Tibial nerve (tissue), 4 donors: Measurements from ENCODE around the gene KAT8. TPM values are rescaled to one million over a fixed set of nuclear protein-coding genes. Genes with fewer than 3 reads are reported as not detected.

ENCODE experiments used
- DNase-seq, 2 donors: peaks; one replicate each; pipeline ENCODE4 v3.0.0-alpha.2; 2019; ENCODE audit warnings: low spot score in 2 of 2
- H3K27ac ChIP-seq, 4 donors: fragments of 200-600 bp; sonication (generic) in 3 of 4; one replicate each; pipeline ENCODE4 v1.5.1; 2017 to 2019; ENCODE audit warnings: mild to moderate bottlenecking in 1 of 4
- H3K27me3 ChIP-seq, 2 donors: fragments of 200-600 bp; sonication (generic) in 1 of 2; one replicate each; pipeline versions ENCODE4 v1.5.1 to v1.6.0; 2017 to 2019
- H3K36me3 ChIP-seq, 3 donors: fragments of 200-600 bp; sonication (generic); one replicate each; pipeline ENCODE4 v1.5.1; 2018 to 2019
- H3K4me1 ChIP-seq, 4 donors: fragments of 200-600 bp; sonication (generic) in 3 of 4; one replicate each; pipeline ENCODE4 v1.5.1; 2017 to 2019
- H3K4me3 ChIP-seq, 4 donors: fragments of 200-600 bp; sonication (generic) in 3 of 4; one replicate each; pipeline ENCODE4 v1.5.1; 2017 to 2019; ENCODE audit warnings: mild to moderate bottlenecking in 1 of 4, moderate library complexity in 1 of 4
- H3K9me3 ChIP-seq, 4 donors: fragments of 200-600 bp; sonication (generic) in 3 of 4; one replicate each; pipeline ENCODE4 v1.5.1; 2017 to 2019
- EP300 ChIP-seq, 2 donors: sonication (generic); formaldehyde crosslinking; IDR thresholded peaks; one replicate each; pipeline ENCODE4 v1.6.1; 2017; ENCODE audit warnings: antibody characterized with exemption in 2 of 2, mild to moderate bottlenecking in 1 of 2
- POLR2A ChIP-seq, 2 donors: fragments of 450-650 bp; IDR thresholded peaks; one replicate each; pipeline ENCODE4 v1.6.1; 2017; ENCODE audit warnings: antibody characterized with exemption in 2 of 2, mild to moderate bottlenecking in 2 of 2, moderate library complexity in 2 of 2
- WGBS, 2 donors: methylation state at CpG; one replicate each; pipeline ENCODE4 v1.1.5; 2018; 5-methylcytosine and 5-hydroxymethylcytosine counted together
- total RNA-seq, 4 donors: library from RNA; depleted of rRNA; stranded (reverse); fragments of >200 nt; gene quantifications; one replicate each; pipeline ENCODE4 v1.1.0, GENCODE V29; 2016
- TF ChIP-seq, protein P1 (sequence below), 5 experiments: fragments of 200-600 bp in 3 of 5; fragments of 450-650 bp in 2 of 5; sonication (generic) in 3 of 5; IDR thresholded peaks; one replicate each; pipeline ENCODE4 v1.5.1; 2016 to 2019; ENCODE audit warnings: antibody characterized with exemption in 5 of 5, mild to moderate bottlenecking in 3 of 5, moderate library complexity in 2 of 5

Gene KAT8
- total RNA-seq, 4 donors from 2014 or later, result 79.5 to 99.0 (median 92.7) TPM

GRCh38 chr16:31080756-31081419 lies 36.6 kb upstream of the KAT8 start:
- Histone ChIP-seq H3K27ac (no peak overlapping the region), H3K4me3 (no peak overlapping the region), H3K4me1 (peaks cover 0 to 30% (median 0%) of the 10 kb centered on the region in 4 donors), H3K36me3 (peaks cover 0 to 99% (median 15%) of the 10 kb centered on the region in 3 donors), H3K9me3 (no peaks in the 10 kb centered on the region), H3K27me3 (no peaks in the 10 kb centered on the region)
- WGBS, 2 donors, result 89 to 92% methylated on average over 11 to 12 of the region's 13 CpGs
- TF ChIP-seq, protein P1, sequence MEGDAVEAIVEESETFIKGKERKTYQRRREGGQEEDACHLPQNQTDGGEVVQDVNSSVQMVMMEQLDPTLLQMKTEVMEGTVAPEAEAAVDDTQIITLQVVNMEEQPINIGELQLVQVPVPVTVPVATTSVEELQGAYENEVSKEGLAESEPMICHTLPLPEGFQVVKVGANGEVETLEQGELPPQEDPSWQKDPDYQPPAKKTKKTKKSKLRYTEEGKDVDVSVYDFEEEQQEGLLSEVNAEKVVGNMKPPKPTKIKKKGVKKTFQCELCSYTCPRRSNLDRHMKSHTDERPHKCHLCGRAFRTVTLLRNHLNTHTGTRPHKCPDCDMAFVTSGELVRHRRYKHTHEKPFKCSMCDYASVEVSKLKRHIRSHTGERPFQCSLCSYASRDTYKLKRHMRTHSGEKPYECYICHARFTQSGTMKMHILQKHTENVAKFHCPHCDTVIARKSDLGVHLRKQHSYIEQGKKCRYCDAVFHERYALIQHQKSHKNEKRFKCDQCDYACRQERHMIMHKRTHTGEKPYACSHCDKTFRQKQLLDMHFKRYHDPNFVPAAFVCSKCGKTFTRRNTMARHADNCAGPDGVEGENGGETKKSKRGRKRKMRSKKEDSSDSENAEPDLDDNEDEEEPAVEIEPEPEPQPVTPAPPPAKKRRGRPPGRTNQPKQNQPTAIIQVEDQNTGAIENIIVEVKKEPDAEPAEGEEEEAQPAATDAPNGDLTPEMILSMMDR (IDR thresholded peaks at IDR 0.05), result no peak
- TF ChIP-seq POLR2A (IDR thresholded peaks at IDR 0.05) (no peak), EP300 (IDR thresholded peaks at IDR 0.05) (no peak)
- DNase-seq, result no peak

GRCh38 chr16:31081428-31082351 lies 35.8 kb upstream of the KAT8 start:
- no peak overlapping the region for H3K4me3 ChIP-seq
- WGBS, 2 donors, result 81 to 83% methylated on average over 24 to 25 of the region's 26 CpGs
- DNase-seq, result no peak

DNA sequence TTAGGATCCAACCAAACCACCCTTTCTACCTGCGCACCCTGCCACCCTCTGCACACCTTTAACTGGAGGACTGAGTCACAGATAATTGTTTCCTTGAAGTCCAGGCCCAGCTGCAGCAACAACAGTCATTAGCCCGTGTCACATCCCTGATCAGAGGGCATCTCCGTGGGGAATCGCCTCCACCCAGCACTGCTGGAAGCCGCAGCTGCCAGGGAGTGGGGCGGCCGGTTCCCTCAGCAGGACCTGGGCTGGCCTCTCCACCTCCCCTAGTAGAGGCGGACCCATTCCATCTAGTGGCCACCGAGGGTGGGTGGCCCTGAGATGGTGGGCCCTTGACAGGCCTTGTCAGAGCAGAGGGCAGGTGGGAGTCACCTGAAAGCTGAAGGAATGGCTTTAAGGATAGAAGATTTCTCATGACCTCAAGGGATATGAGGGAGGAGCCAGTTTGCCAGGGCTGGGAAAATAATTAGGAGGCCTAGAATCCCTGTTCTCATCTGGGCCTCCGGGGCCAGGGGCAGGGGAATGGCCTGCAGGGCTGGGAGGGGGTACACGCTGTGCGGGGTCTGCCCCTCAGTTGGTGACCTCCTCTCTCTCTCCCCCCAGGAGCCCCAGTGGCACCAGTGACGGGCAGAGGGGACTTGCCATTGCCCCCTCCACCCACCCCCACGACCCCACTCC lies 35.0 kb upstream of the KAT8 start:
- Histone ChIP-seq H3K27ac (no peak overlapping the region), H3K4me3 (no peak overlapping the region), H3K27me3 (no peaks in the 10 kb centered on the region), H3K9me3 (no peaks in the 10 kb centered on the region), H3K36me3 (peaks cover 0 to 99% (median 11%) of the 10 kb centered on the region in 3 donors), H3K4me1 (peaks cover 0 to 25% (median 0%) of the 10 kb centered on the region in 4 donors)
- no peak for DNase-seq
- 59 to 67% methylated on average over 9 to 14 of the region's 14 CpGs for WGBS, 2 donors
- TF ChIP-seq, protein P1 (IDR thresholded peaks at IDR 0.05), result no peak
- no peak for TF ChIP-seq EP300 (IDR thresholded peaks at IDR 0.05)
- no peak for TF ChIP-seq POLR2A (IDR thresholded peaks at IDR 0.05)

More at GRCh38 chr16:31081428-31082351, 35.8 kb upstream of the KAT8 start:
- Histone ChIP-seq H3K36me3 (peaks cover 0 to 99% (median 15%) of the 10 kb centered on the region in 3 donors), H3K4me1 (peaks cover 0 to 25% (median 0%) of the 10 kb centered on the region in 4 donors), H3K27ac (no peak overlapping the region), H3K9me3 (no peaks in the 10 kb centered on the region), H3K27me3 (no peaks in the 10 kb centered on the region)
- TF ChIP-seq POLR2A (IDR thresholded peaks at IDR 0.05) (no peak), EP300 (IDR thresholded peaks at IDR 0.05) (no peak)
- TF ChIP-seq, protein P1 (IDR thresholded peaks at IDR 0.05), result no peak

DNA sequence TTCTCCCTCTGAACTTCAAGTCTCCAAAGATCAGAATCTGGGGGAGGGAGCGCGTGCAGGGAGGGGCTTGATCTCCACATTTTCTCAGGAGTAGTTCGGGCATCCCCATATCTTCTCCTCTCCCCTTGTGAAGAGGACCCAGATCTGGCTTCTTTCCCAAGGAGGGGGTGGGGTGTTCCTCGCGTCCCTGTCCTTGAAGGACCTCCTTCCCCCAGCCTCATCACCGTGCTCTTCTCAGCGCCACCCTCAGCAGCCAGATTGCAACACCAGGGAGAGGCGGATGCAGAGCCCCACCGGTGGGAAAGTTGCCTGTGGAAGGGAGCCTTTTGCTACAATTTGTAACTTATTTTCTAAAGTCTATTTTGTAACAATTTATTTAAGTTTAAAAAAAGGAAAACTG lies 34.4 kb upstream of the KAT8 start:
- no peak for DNase-seq

More for the DNA sequence above, 34.4 kb upstream of the KAT8 start:
- Histone ChIP-seq H3K27me3 (no peaks in the 10 kb centered on the region), H3K9me3 (no peaks in the 10 kb centered on the region), H3K4me1 (peaks cover 0 to 25% (median 0%) of the 10 kb centered on the region in 4 donors), H3K4me3 (no peak overlapping the region), H3K36me3 (peaks cover 0 to 99% (median 6%) of the 10 kb centered on the region in 3 donors), H3K27ac (no peak overlapping the region)
- TF ChIP-seq POLR2A (IDR thresholded peaks at IDR 0.05) (no peak), EP300 (IDR thresholded peaks at IDR 0.05) (no peak)
- TF ChIP-seq, protein P1 (IDR thresholded peaks at IDR 0.05), result no peak
- 55 to 61% methylated on average over 7 to 9 of the region's 9 CpGs for WGBS, 2 donors
